Duodenal mucosa (tissue), 2 donors: ENCODE measurements around the gene MTAP.

Experiments
- H3K27ac ChIP-seq: one replicate; pipeline ENCODE4 v1.7.0; 2013; ENCODE audit warnings: low read depth, low read length
- H3K27me3 ChIP-seq, 2 donors: one replicate each; pipeline ENCODE4 v1.7.0; 2013; ENCODE audit warnings: low read length in 2 of 2, control low read depth in 1 of 2; ENCODE audit not compliant: insufficient read depth in 2 of 2, control insufficient read depth in 1 of 2
- H3K36me3 ChIP-seq, 2 donors: one replicate each; pipeline ENCODE4 v1.7.0; 2013; ENCODE audit warnings: low read length in 2 of 2, control low read depth in 1 of 2; ENCODE audit not compliant: insufficient read depth in 2 of 2, control insufficient read depth in 1 of 2
- H3K4me1 ChIP-seq, 2 donors: one replicate each; pipeline ENCODE4 v1.7.0; 2013; ENCODE audit warnings: low read length in 2 of 2, control low read depth in 1 of 2; ENCODE audit not compliant: insufficient read depth in 2 of 2, control insufficient read depth in 1 of 2
- H3K4me3 ChIP-seq, 2 donors: one replicate each; pipeline ENCODE4 v1.7.0; 2013; ENCODE audit warnings: low read length in 2 of 2, low read depth in 1 of 2
- H3K9ac ChIP-seq, 2 donors: one replicate each; pipeline ENCODE4 v1.7.0; 2013; ENCODE audit warnings: low read length in 2 of 2, low read depth in 1 of 2
- H3K9me3 ChIP-seq, 2 donors: one replicate each; pipeline ENCODE4 v1.7.0; 2013; ENCODE audit warnings: low read length in 2 of 2, control low read depth in 1 of 2; ENCODE audit not compliant: control insufficient read depth in 1 of 2

Gene MTAP

GRCh38 chr9:21815643-21816042, 13.2 kb downstream of the MTAP start:
- H3K36me3 ChIP-seq, result peaks cover 19 to 50% of the 10 kb centered on the region in 2 donors
- H3K27me3 ChIP-seq, result no peaks in the 10 kb centered on the region
- H3K9me3 ChIP-seq, result no peaks in the 10 kb centered on the region
- H3K9ac ChIP-seq, result no peak overlapping the region
- H3K4me3 ChIP-seq, result no peak overlapping the region
- H3K27ac ChIP-seq, result no peak overlapping the region
- peaks cover 0 to 7% of the 10 kb centered on the region in 2 donors for H3K4me1 ChIP-seq

DNA sequence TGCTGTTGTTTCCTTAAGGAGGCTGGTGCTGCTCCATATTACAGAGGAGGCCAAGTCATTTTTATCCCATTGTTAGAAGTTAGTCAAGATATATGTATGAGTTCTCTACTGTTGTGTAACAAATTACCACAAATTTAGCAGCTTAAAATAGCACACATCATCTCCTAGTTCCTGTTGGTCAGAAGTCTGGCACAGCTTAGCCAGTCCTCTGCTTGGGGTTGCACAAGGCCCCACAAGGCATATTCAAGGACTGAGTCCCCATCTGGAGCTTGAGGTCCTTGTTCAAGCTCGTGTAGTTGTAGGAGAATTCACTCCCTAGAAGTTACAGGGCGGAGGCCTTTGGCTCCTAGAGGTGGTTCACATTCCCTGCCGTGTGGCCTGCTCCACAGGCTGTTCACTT, 14.7 kb downstream of the MTAP start:
- Histone ChIP-seq H3K27ac (no peak overlapping the region), H3K9me3 (no peaks in the 10 kb centered on the region), H3K9ac (no peak overlapping the region), H3K4me3 (no peak overlapping the region), H3K4me1 (peaks cover 0 to 7% of the 10 kb centered on the region in 2 donors), H3K36me3 (peaks cover 19 to 38% of the 10 kb centered on the region in 2 donors), H3K27me3 (no peaks in the 10 kb centered on the region)

- no peaks in the 10 kb centered on the region for H3K9me3 ChIP-seq
- H3K27ac ChIP-seq, result no peak overlapping the region
- H3K4me1 ChIP-seq, result no peaks in the 10 kb centered on the region
- no peak overlapping the region for H3K9ac ChIP-seq
- no peak overlapping the region for H3K4me3 ChIP-seq
- H3K36me3 ChIP-seq, result peaks cover 8 to 37% of the 10 kb centered on the region in 2 donors
- H3K27me3 ChIP-seq, result no peaks in the 10 kb centered on the region
Observed at GRCh38 chr9:21825637-21826036, 23.2 kb downstream of the MTAP start.

DNA sequence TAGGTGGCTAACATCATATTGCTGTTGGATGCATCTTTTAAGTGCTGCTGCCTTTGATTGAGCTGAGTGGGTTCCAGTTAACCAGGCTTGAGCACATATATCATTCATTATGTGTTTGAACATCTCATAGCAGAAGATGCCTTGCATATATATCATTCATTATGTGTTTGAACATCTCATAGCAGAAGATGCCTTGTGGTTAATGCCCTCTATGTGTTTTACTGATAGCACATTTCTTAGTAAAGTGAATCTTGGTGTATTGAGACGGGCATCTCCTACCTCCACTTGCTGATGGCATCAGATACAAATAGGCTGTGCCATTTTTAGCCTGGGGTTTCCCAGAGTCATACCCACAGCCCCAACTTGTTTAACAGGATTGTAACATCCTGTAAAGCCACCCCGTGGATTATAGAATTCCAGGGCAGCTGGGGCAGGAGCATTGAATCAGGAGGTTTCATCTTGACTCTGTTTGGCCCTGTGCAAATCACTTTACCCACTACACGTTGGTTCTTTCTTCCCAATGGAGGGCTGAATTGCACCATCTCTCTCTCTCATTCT, 26.5 kb downstream of the MTAP start:
- Histone ChIP-seq H3K36me3 (peaks cover 18 to 41% of the 10 kb centered on the region in 2 donors), H3K9ac (no peak overlapping the region), H3K4me1 (peaks cover 0 to 4% of the 10 kb centered on the region in 2 donors), H3K27me3 (no peaks in the 10 kb centered on the region), H3K27ac (no peak overlapping the region), H3K4me3 (no peak overlapping the region), H3K9me3 (no peaks in the 10 kb centered on the region)

- Histone ChIP-seq H3K4me1 (peaks cover 0 to 4% of the 10 kb centered on the region in 2 donors), H3K27ac (no peak overlapping the region), H3K36me3 (peaks cover 30 to 42% of the 10 kb centered on the region in 2 donors), H3K27me3 (no peaks in the 10 kb centered on the region), H3K9me3 (no peaks in the 10 kb centered on the region), H3K4me3 (no peak overlapping the region), H3K9ac (no peak overlapping the region)
Observed at GRCh38 chr9:21830589-21830988, 28.2 kb downstream of the MTAP start.

- Histone ChIP-seq H3K9ac (no peak overlapping the region), H3K36me3 (peaks cover 31 to 40% of the 10 kb centered on the region in 2 donors), H3K27me3 (no peaks in the 10 kb centered on the region), H3K4me3 (no peak overlapping the region), H3K4me1 (peaks cover 0 to 4% of the 10 kb centered on the region in 2 donors), H3K27ac (no peak overlapping the region), H3K9me3 (no peaks in the 10 kb centered on the region)
Observed at GRCh38 chr9:21831841-21832509, 29.5 kb downstream of the MTAP start.

DNA sequence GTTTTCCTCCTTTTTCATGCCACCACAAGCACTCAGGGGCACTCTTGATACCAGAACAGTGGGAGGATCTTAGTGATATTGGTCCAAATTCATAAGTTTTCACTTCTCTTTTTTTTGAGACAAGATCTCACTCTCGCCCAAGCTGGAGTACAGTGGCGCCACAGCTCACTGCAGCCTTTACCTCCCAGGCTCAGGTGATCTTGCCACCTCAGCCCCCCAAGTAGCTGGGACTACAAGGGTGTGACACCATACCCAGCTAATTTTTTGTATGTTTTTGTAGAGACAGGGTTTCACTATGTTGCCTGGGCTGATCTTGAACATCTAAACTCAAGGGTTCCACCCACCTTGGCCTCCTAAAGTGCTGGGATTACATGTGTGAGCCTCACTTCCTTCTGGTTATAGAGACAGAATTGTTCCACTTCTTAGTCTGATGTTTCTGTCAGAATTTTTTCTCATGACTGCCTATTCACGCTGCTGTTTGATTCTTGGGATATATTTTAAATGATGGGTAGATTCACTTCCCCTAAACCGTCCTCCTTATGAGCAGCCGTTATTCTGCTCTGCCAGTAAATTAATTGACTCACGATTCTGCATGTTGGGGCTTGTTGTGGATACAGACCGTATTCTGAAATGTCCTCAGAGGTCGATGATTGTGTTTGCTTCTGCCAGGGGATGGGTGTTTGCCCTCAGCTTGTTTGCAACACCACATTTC, 30.8 kb downstream of the MTAP start:
- Histone ChIP-seq H3K9me3 (no peaks in the 10 kb centered on the region), H3K4me1 (peaks cover 0 to 4% of the 10 kb centered on the region in 2 donors), H3K27ac (no peak overlapping the region), H3K36me3 (peaks cover 36 to 48% of the 10 kb centered on the region in 2 donors), H3K4me3 (no peak overlapping the region), H3K27me3 (no peaks in the 10 kb centered on the region), H3K9ac (no peak overlapping the region)

DNA sequence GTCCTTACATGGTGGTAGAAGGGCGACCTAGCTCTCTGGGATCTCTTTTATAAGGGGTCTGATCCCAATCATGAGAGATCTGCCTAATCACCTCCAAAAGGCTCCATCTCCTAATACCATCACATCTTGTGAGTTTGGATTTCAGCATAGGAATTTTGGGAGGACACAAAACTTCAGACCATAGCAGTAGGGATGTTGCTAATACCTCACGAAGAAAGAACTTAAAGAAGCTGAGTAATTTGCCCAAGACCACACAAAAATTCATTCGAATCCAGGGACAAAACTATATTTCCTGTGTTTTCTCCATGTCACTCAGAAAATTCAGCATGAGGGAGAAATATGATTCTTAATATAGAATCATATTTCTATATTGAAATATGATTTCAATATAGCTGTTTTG, 32.7 kb downstream of the MTAP start:
- Histone ChIP-seq H3K4me1 (peaks cover 0 to 4% of the 10 kb centered on the region in 2 donors), H3K9me3 (no peaks in the 10 kb centered on the region), H3K36me3 (peaks cover 48 to 51% of the 10 kb centered on the region in 2 donors), H3K4me3 (no peak overlapping the region), H3K9ac (no peak overlapping the region), H3K27me3 (no peaks in the 10 kb centered on the region), H3K27ac (no peak overlapping the region)

DNA sequence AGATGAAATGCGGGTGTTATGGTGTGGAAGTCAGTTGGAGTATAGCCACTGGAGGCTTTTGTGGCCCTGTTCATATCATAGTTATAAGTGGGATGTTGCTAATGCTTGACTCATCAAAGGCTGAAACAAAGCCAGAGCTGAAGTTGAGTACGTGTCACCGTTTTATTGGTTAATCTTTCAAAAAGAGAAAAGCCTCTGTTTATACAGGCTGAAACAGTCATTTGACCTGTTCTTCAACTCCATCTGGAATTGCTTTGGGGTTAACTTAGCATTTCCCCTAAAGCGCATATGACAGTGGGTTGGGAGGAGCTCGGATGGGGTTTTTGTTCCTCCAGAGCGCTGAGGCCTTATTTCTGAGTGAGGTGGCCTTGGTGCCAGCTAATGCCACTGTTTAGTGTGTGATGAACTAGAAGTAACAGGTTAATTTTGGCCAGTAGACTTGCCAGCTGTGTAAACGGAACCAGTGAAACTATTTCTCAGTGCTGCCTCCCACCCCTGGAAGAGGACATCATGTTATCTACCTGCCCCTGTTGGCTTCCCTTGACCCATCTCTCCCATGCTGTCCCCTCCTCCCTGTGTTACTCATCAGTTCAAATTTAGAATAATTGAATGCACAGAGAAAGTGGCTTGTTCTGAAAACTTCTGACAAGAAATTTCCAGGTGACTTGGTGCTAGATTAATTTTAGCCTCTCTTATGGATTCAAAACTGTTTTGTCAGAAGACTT, 34.2 kb downstream of the MTAP start:
- H3K27me3 ChIP-seq, result no peaks in the 10 kb centered on the region
- H3K4me3 ChIP-seq, result no peak overlapping the region
- no peaks in the 10 kb centered on the region for H3K9me3 ChIP-seq
- peaks cover 51 to 58% of the 10 kb centered on the region in 2 donors for H3K36me3 ChIP-seq
- no peak overlapping the region for H3K27ac ChIP-seq
- H3K9ac ChIP-seq, result no peak overlapping the region
- peaks cover 0 to 4% of the 10 kb centered on the region in 2 donors for H3K4me1 ChIP-seq

DNA sequence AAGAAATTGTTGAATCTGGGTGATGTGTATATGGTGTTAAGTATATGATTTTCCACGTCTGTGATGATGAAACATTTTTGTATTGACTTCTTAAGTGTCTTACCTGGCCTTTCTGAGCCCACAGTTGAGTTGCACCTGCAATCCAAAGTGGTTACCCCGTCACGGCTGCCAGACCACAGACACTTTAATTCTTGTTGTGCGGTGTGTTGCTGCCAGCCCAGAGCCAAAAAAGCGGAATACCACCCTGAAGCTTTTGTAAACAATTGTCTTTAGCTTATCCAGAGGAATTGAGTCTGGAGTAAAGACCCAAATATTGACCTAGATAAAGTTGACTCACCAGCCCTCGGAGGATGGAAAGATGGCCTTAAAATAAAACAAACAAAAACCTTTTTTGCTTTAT, 35.1 kb downstream of the MTAP start:
- H3K27me3 ChIP-seq, result no peaks in the 10 kb centered on the region
- no peaks in the 10 kb centered on the region for H3K4me1 ChIP-seq
- peaks cover 51 to 61% of the 10 kb centered on the region in 2 donors for H3K36me3 ChIP-seq
- H3K27ac ChIP-seq, result no peak overlapping the region
- no peak overlapping the region for H3K9ac ChIP-seq
- H3K9me3 ChIP-seq, result no peaks in the 10 kb centered on the region
- H3K4me3 ChIP-seq, result no peak overlapping the region
